HG03558 (cell line): ENCODE measurements around the gene RCN1.
"Not testable (repeated sequence)": the region's sequence is repeated elsewhere in the genome, so short reads cannot be mapped to it uniquely, and the experiment has no call there.

Experiments
- ATAC-seq: cut with Tn5 transposase; IDR thresholded peaks from one replicate; pipeline ENCODE4 v1.9.1; 2021; ENCODE audit warnings: moderate number of reproducible peaks; ENCODE audit not compliant: unreplicated experiment; ENCODE audit errors: extremely low read depth

Gene RCN1

DNA sequence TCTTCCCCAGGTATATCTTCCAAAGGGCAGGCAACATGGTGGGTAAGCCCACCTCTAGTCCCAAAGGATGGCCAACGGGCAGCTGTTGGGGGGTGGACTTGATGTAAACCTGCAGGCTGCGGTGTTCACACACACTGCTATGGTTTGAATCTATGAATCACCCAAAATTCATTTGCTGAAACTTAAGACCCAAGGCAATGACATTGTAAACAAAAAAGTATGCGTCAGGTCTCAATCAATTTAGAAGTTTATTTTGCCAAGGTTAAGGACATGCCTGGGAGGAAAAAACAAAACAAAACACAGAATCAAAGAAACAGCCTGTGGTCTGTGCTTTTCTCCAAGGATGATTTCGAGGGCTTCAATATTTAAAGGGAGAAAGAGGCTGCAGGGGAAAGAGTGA lies 18.3 kb downstream of the RCN1 start:
- ATAC-seq = no peak

GRCh38 chr11:32109592-32109991 lies 18.7 kb downstream of the RCN1 start:
- ATAC-seq = no peak

- ATAC-seq = no peak
Measured at GRCh38 chr11:32110795-32111194, 19.9 kb downstream of the RCN1 start.

GRCh38 chr11:32113200-32113919 lies 22.5 kb downstream of the RCN1 start:
- ATAC-seq = no peak

GRCh38 chr11:32113920-32114203 lies 23.0 kb downstream of the RCN1 start:
- no peak for ATAC-seq

- ATAC-seq = no peak
Measured at GRCh38 chr11:32115446-32115845, 24.6 kb downstream of the RCN1 start.

GRCh38 chr11:32116668-32117067 lies 25.8 kb downstream of the RCN1 start:
- no peak for ATAC-seq

DNA sequence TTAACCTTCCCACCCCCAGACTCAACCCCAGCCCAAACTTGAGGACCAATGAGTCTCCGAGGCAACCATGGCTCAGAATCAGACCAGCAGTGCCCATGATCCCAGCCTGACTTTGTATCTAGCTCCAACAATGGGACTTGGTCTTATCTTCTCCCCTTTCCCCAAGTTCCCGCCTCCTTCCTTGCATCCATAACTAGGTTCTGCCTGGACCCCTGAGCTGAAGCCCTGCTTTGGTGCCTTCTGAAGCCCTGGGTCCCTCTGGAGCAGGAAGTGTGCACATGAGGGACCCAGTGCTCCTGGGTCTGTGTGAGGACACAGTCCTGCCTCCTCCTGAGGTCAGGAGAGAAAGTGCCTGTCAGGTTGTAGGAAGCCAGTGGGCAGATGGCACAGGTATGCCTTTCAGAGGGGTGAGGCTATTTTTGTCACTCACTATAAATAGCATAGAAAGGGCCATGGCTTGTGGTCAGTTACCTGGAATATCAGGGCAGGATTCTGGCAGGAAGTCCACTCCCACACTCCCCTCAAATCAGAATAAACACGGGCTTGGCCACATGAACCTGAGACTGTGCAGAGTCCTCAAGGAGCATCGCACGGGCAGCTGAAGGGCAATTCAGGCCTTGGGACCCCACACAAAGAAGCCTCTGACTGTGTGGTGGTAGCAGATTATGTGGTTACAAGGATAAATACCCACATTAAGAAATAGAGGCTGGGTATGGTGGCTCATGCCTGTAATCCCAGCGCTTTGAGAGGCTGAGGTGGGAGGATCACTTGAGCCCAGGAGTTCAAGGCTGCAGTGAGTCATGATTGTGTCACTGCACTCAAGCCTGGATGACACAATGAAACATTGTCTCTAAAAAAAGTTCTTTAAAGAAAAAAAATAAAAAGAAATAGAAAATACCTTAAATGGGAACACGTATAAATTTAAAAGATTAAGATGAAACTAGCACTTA lies 27.4 kb downstream of the RCN1 start:
- ATAC-seq = no peak

GRCh38 chr11:32119139-32119538 lies 28.3 kb downstream of the RCN1 start:
- ATAC-seq = not testable (repeated sequence)

GRCh38 chr11:32121012-32121411 lies 30.1 kb downstream of the RCN1 start:
- ATAC-seq = no peak

DNA sequence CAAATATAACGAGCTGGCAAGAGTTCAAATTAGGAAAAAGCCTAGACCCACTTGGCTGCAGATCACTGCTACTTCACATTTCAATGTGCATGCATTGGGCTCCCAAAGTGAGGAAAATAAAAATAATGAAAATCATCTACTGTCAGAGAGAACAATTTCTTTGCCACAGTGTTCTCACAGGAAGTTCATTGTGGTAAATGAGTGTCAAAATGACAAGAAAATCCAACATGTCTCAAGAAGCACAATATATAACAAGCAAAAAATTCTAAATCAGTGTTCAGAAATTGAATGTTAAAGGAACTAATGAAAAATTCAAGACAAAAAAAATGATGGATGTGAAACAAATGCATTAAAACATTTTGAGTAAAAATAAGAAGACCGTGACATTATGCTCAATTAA lies 31.3 kb downstream of the RCN1 start:
- no peak for ATAC-seq

GRCh38 chr11:32131321-32131720 lies 40.4 kb downstream of the RCN1 start:
- ATAC-seq = no peak

DNA sequence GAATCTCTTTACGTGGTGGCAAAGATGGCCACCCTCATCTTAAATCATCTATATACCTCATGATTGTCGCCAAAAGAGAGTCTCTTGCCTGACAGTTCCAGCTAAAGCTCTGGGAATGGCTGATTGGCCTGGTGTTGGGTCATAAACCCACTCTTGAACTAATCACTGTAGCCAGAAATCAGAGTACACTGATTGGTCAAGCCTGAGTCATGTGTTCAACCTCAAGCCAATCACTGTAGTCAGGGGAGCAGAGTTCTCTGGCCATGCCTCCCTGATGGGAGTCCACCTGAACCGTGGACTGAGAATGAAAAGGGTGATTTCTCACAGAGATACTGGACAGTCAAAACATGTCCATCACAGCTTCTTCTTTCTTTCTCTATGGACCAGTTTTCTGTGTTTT lies 45.8 kb downstream of the RCN1 start:
- no peak for ATAC-seq

DNA sequence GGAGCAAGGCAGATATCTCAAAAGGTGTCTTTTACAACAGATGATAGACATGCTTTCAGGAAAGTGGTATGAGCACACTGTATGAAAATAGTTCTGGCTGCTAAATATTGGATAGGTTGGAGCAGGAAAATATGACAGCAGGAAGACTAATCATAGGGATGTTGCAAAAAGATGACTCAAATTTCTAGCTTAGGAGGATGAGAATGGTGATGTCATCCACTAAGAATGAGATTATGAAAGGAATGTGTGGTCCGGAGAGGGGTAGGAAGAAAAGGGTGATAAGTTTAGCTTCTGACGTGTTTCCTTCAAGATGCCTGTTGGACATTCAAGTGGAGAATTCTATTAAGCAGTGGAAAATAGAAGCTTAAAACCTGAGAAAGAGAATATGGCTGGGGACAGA lies 46.4 kb downstream of the RCN1 start:
- ATAC-seq = no peak

DNA sequence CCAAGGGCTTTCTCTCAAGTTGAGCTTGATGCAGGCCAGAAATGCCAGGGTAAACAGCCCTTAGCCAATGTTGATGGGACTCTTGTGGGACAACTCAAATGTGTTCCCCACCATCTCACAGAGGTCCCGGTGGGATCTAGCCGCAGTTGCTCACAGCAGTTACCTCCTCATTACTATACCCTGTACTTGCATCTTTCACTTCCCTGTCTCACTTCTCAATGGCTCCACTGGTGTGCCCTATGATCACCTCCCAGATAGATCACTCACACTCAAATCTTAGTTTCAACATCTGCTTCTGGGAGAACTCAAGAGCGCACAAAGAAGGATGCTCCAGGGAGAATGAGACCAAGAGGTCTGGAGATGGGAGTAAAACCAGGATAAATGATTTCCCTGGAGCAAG lies 47.0 kb downstream of the RCN1 start:
- no peak for ATAC-seq

- no peak for ATAC-seq
Measured at GRCh38 chr11:32138902-32139301, 48.0 kb downstream of the RCN1 start.

- ATAC-seq = no peak
Measured at GRCh38 chr11:32139896-32140520, 49.1 kb downstream of the RCN1 start.

GRCh38 chr11:32141745-32142546 lies 51.1 kb downstream of the RCN1 start:
- no peak for ATAC-seq

- no peak for ATAC-seq
Measured at GRCh38 chr11:32143378-32143777, 52.5 kb downstream of the RCN1 start.

- ATAC-seq = no peak
Measured at GRCh38 chr11:32145282-32145681, 54.4 kb downstream of the RCN1 start.
